Measurements from ENCODE around the gene FAM217B. TPM values are rescaled to one million over a fixed set of nuclear protein-coding genes. Genes with fewer than 3 reads are reported as not detected.

Gene FAM217B
- total and polyA plus RNA-seq, 2 donors (not counting 3 experiments of a cell fraction or from before 2014, with no cell fraction given) = 2.7 to 8.2 TPM

DNA sequence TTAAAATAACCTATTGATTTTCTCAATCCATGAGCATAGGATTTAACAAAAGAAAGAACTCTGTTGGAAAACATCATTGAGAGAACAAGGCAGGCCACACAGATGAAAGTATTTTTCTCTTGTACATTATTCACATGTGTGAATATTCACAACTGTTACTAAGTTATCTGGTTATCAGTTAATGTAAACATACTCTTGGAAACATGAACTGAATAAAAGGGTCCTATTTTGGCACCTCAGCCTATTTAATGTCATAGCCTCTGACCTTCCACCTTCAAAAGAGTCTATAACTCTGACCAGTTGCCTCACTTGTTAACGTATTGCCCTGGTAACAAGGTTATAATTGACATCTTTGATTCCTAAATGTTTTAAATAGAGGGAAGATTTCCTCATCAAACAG is 14.8 kb upstream of the FAM217B start:
- DNase-seq (ENCODE audit: low read depth, low spot score) = no peak
- Histone ChIP-seq H2AFZ (ENCODE audit: low read depth, low read length) (no peak overlapping the region), H3K9ac (replicated peaks; ENCODE audit: extremely low read depth, insufficient read depth, low read length) (no peak overlapping the region), H3K4me3 (replicated peaks in 1 of 3; ENCODE audit: insufficient read depth in 1 of 3, low read depth in 1 of 3, low read length in 3 of 3) (no peak overlapping the region), H3K27ac (ENCODE audit: insufficient read depth, low read depth, low read length) (no peak overlapping the region), H3K9me1 (replicated peaks; ENCODE audit: control insufficient read depth, extremely low read depth, insufficient read depth, low read length) (no peaks in the 10 kb centered on the region), H3K36me3 (ENCODE audit: control insufficient read depth in 2 of 2, extremely low read depth in 1 of 2, insufficient read depth in 2 of 2, low read length in 2 of 2) (no peaks in the 10 kb centered on the region), H3K9me3 (replicated peaks; ENCODE audit: control insufficient read depth, insufficient read depth, low read length) (no peaks in the 10 kb centered on the region), H3K27me3 (ENCODE audit: control insufficient read depth in 2 of 2, insufficient read depth in 2 of 2, low read length in 2 of 2) (peaks cover 3 to 19% of the 10 kb centered on the region in 2 experiments), H3K4me1 (ENCODE audit: control insufficient read depth, extremely low read depth, insufficient read depth, low read length) (no peaks in the 10 kb centered on the region), H3K4me2 (ENCODE audit: insufficient read depth, low read length) (no peak overlapping the region), H3K79me2 (ENCODE audit: control insufficient read depth, insufficient read depth, low read length) (no peaks in the 10 kb centered on the region), H4K20me1 (replicated peaks; ENCODE audit: control insufficient read depth, extremely low read depth, insufficient read depth, low read length) (no peaks in the 10 kb centered on the region)
- CTCF ChIA-PET = interaction anchor here (0.8 to 1.8 kb wide), 2 partner anchors 15 to 30 kb away, joined by 3 to 4 read pairs; partner anchors contain the start of genes FAM217B and PPP1R3D
- no peak for FAIRE-seq
- dilution Hi-C loops (cut with MboI; ENCODE audit: extremely low pct_ligation_motif_present, low sequenced_read_pairs) (no loop called here), intact Hi-C loops (cut with micrococcal nuclease) (no loop called here)
- POLR2A ChIA-PET = no interaction called here
- no TSS peak for BruUV-seq (replicated peaks)
- TF ChIP-seq, protein P1, sequence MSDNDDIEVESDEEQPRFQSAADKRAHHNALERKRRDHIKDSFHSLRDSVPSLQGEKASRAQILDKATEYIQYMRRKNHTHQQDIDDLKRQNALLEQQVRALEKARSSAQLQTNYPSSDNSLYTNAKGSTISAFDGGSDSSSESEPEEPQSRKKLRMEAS (IDR thresholded peaks at IDR 0.05; ENCODE audit: insufficient read depth, insufficient read length) = no peak
- TF ChIP-seq MYC (IDR thresholded peaks at IDR 0.05; ENCODE audit: low read depth, low read length) (no peak), FOS (IDR thresholded peaks at IDR 0.05; ENCODE audit: borderline replicate concordance, insufficient read depth, low read length) (no peak), POLR2A (IDR thresholded peaks at IDR 0.05; ENCODE audit: low read depth, low read length) (no peak), GATA2 (IDR thresholded peaks at IDR 0.05; ENCODE audit: insufficient read depth, insufficient read length, low read depth, low read length) (no peak), EZH2 (IDR thresholded peaks at IDR 0.05; ENCODE audit: borderline replicate concordance, low read depth, low read length, severe bottlenecking) (no peak), POLR2AphosphoS5 (IDR thresholded peaks at IDR 0.05; ENCODE audit: insufficient read depth, low read depth, low read length) (no peak), JUN (IDR thresholded peaks at IDR 0.05; ENCODE audit: borderline replicate concordance, insufficient read depth, insufficient read length, low read depth) (no peak)
- TF ChIP-seq, protein P2, sequence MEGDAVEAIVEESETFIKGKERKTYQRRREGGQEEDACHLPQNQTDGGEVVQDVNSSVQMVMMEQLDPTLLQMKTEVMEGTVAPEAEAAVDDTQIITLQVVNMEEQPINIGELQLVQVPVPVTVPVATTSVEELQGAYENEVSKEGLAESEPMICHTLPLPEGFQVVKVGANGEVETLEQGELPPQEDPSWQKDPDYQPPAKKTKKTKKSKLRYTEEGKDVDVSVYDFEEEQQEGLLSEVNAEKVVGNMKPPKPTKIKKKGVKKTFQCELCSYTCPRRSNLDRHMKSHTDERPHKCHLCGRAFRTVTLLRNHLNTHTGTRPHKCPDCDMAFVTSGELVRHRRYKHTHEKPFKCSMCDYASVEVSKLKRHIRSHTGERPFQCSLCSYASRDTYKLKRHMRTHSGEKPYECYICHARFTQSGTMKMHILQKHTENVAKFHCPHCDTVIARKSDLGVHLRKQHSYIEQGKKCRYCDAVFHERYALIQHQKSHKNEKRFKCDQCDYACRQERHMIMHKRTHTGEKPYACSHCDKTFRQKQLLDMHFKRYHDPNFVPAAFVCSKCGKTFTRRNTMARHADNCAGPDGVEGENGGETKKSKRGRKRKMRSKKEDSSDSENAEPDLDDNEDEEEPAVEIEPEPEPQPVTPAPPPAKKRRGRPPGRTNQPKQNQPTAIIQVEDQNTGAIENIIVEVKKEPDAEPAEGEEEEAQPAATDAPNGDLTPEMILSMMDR (IDR thresholded peaks at IDR 0.05; ENCODE audit: extremely low read depth in 1 of 2, insufficient read depth in 1 of 2, low read depth in 1 of 2, low read length in 2 of 2) = no peak

Data from endothelial cell of umbilical vein (primary cell).